ENCODE data around the gene PPAN. TPM values are rescaled to one million over a fixed set of nuclear protein-coding genes. Genes with fewer than 3 reads are reported as not detected.
A peak's percentile ranks its signal among the peaks of the same experiment; 100 is the strongest.

The PPAN gene
- total and polyA plus RNA-seq, 7 donors = 29.3 to 93.4 (median 60.8) TPM

DNA sequence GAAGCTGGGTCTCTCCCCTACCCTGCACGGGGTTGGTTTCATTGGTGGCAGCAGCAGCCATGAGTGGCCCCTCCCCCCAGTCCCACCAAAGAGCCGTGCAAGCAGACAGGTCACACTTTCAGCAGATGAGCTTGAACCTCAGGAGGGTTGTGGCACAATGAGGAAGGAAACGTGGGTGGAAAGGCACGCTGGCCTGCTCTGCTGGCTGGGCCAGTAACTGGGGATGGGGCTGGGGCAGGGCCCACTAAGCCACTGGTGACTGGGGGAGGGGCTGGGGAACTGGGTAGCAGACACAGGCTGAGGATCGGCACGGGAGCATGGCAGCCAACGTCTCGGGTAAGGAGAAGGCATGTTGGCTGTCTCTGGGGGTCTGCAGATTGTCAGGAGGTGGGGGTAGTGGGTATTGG lies 5.2 kb downstream of the PPAN start, which contains the start of gene P2RY11:
TSS of gene P2RY11 (plus strand) at position 289 of the 407 bp plus-strand sequence. CDS start at position 318, 29 bp downstream.
- intact Hi-C loops (cut with DNase I) = loop anchor here in 1 of 2 donors (10.0 kb wide), 1 partner anchor 283 kb away; no protein-coding TSS in a partner anchor
- DNase-seq = peak in 1 of 2 donors; percentile 56
- Histone ChIP-seq H3K27me3 (ENCODE audit: insufficient read depth in 3 of 3, low read length in 2 of 3) (no peaks in the 10 kb centered on the region), H3K36me3 (ENCODE audit: insufficient read depth in 1 of 2, low read depth in 1 of 2) (peaks cover 19 to 72% of the 10 kb centered on the region in 2 donors), H3K27ac (no peak within 1 kb of the TSS), H3K4me1 (peaks cover 27% of the 10 kb centered on the region), H3K9me3 (no peaks in the 10 kb centered on the region), H3K4me3 (no peak within 1 kb of the TSS)
- TF ChIP-seq, protein P1, sequence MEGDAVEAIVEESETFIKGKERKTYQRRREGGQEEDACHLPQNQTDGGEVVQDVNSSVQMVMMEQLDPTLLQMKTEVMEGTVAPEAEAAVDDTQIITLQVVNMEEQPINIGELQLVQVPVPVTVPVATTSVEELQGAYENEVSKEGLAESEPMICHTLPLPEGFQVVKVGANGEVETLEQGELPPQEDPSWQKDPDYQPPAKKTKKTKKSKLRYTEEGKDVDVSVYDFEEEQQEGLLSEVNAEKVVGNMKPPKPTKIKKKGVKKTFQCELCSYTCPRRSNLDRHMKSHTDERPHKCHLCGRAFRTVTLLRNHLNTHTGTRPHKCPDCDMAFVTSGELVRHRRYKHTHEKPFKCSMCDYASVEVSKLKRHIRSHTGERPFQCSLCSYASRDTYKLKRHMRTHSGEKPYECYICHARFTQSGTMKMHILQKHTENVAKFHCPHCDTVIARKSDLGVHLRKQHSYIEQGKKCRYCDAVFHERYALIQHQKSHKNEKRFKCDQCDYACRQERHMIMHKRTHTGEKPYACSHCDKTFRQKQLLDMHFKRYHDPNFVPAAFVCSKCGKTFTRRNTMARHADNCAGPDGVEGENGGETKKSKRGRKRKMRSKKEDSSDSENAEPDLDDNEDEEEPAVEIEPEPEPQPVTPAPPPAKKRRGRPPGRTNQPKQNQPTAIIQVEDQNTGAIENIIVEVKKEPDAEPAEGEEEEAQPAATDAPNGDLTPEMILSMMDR (IDR thresholded peaks at IDR 0.05) = no peak
- no peak for ATAC-seq
- WGBS, 3 donors = 50 to 55% (median 54%) methylated on average over 8 of the region's 8 CpGs

DNA sequence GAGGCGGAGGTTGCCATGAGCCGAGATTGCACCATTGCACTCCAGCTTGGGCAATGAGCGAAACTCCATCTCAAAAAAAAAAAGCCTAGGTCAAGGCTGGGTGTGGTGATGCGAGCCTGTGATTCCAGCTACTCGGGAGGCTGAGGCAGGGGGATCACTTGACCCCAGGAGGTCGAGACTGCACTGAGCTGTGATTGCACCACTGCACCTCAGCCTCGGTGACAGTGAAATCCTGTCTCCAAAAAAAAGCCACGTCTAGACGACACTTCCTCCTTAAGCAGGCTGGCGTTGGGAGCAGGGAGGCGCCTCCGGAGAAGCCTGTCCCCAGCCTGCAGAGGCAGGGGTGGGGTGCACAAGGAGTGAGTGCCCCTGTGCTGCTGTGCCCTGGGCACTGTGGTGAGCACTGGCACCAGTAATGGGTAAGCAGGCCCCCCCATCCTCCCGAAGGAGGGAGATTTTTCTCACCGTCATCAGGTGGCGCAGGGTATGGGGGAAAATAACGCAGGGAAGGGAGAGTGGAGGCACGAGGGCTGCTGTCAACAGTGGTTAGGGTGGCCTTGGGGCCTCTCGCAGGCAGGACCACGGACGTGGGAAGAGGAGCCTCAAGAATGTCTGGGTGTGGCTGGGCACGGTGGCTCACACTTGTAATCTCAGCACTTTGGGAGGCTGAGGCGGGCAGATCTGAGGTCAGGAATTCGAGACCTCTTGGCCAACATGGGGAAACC lies 6.0 kb downstream of the PPAN start:
- peaks cover 22 to 77% of the 10 kb centered on the region in 2 donors for H3K36me3 ChIP-seq (ENCODE audit: insufficient read depth in 1 of 2, low read depth in 1 of 2)
- no peak for ATAC-seq
- no peaks in the 10 kb centered on the region for H3K9me3 ChIP-seq
- no peaks in the 10 kb centered on the region for H3K27me3 ChIP-seq (ENCODE audit: insufficient read depth in 3 of 3, low read length in 2 of 3)
- no peak overlapping the region for H3K27ac ChIP-seq
- H3K4me3 ChIP-seq = no peak overlapping the region
- H3K4me1 ChIP-seq = peaks cover 25% of the 10 kb centered on the region
- TF ChIP-seq, protein P1 (IDR thresholded peaks at IDR 0.05) = no peak
- intact Hi-C loops (cut with DNase I) = loop anchor here in 1 of 2 donors (10.0 kb wide), 1 partner anchor 283 kb away; no protein-coding TSS in a partner anchor
- WGBS, 3 donors = 51 to 59% (median 55%) methylated on average over 23 of the region's 23 CpGs
- DNase-seq = peak in 1 of 2 donors; percentile 55

DNA sequence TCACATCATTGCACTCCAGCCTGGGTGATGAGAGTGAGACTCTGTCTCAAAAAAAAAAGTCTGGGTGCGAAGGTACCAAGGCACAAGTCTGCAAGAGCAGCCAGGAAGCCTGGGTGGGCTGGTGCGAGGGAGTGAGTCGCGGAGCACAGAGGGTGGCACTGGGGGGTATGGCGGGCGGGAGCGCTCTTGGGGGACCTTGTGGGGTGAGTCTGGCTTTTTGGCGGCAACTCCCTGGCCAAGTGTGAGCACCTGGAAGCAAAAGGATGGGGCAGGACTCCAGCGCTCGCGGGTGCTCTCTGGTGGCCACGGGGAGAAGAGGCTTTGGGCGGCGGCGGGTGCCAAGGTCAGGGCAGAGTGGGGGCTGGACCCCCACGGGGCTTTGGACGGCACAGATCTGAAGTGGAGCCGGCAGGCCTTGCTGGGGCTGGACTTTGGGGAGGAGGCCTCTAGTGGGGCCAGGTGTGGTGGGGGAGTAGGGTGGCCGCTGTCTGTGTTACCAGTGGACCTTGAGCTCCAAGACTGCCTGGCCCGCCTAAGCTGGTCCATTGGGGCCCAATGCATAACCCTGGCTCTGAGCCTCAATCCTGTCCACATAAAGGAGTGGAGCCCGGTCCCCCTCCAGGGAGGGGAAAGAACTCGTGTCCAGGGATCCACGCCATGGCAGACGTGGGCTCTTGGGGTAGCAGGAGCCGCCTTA lies 6.9 kb downstream of the PPAN start:
- Histone ChIP-seq H3K27ac (no peak overlapping the region), H3K4me1 (peaks cover 21% of the 10 kb centered on the region), H3K4me3 (no peak overlapping the region), H3K27me3 (ENCODE audit: insufficient read depth in 3 of 3, low read length in 2 of 3) (no peaks in the 10 kb centered on the region), H3K9me3 (no peaks in the 10 kb centered on the region), H3K36me3 (ENCODE audit: insufficient read depth in 1 of 2, low read depth in 1 of 2) (peaks cover 17 to 77% of the 10 kb centered on the region in 2 donors)
- ATAC-seq (peak; percentile 20 to 63 (median 46)), DNase-seq (peak; percentile 59 to 77)
- 20 to 29% (median 25%) methylated on average over 21 to 25 of the region's 25 CpGs for WGBS, 3 donors
- TF ChIP-seq, protein P1 (IDR thresholded peaks at IDR 0.05) = peak; percentile 50
- intact Hi-C loops (cut with DNase I) = loop anchor here in 1 of 2 donors (10.0 kb wide), 1 partner anchor 282 kb away; no protein-coding TSS in a partner anchor

DNA sequence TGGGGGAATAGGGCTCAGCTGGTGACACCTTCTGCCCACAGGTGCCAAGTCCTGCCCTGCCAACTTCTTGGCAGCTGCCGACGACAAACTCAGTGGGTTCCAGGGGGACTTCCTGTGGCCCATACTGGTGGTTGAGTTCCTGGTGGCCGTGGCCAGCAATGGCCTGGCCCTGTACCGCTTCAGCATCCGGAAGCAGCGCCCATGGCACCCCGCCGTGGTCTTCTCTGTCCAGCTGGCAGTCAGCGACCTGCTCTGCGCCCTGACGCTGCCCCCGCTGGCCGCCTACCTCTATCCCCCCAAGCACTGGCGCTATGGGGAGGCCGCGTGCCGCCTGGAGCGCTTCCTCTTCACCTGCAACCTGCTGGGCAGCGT lies 7.4 kb downstream of the PPAN start:
- peak in 2 of 4 donors; percentile 9 to 28 for ATAC-seq
- DNase-seq = peak in 1 of 2 donors; percentile 55
- H3K27me3 ChIP-seq (ENCODE audit: insufficient read depth in 3 of 3, low read length in 2 of 3) = no peaks in the 10 kb centered on the region
- H3K36me3 ChIP-seq (ENCODE audit: insufficient read depth in 1 of 2, low read depth in 1 of 2) = peaks cover 16 to 77% of the 10 kb centered on the region in 2 donors
- intact Hi-C loops (cut with DNase I) = loop anchor here in 1 of 2 donors (10.0 kb wide), 1 partner anchor 281 kb away; no protein-coding TSS in a partner anchor
- 47 to 59% (median 56%) methylated on average over 18 to 19 of the region's 19 CpGs for WGBS, 3 donors
- no peaks in the 10 kb centered on the region for H3K9me3 ChIP-seq
- no peak overlapping the region for H3K27ac ChIP-seq
- peaks cover 22% of the 10 kb centered on the region for H3K4me1 ChIP-seq
- TF ChIP-seq, protein P1 (IDR thresholded peaks at IDR 0.05) = no peak
- no peak overlapping the region for H3K4me3 ChIP-seq

Measured in psoas muscle (tissue), 8 donors.